Endothelial cell of umbilical vein (primary cell): Measurements from ENCODE around the gene PCDHA7. TPM values are rescaled to one million over a fixed set of nuclear protein-coding genes. Genes with fewer than 3 reads are reported as not detected.

Experiments used
- BruUV-seq: library from RNA; stranded (reverse); fragments of 400-500 nt; replicated peaks from 2 replicates; lab custom pipeline; 2021; lab: Mats Ljungman, UMichigan
- CTCF ChIA-PET: fragments of 300-600, 350-600 bp; sonication (Branson Sonifier 250); formaldehyde crosslinking; loops from one replicate; lab custom pipeline; 2021; ENCODE audit warnings: antibody characterized with exemption, inconsistent platforms; lab: Charles Lee
- POLR2A ChIA-PET: fragments of 300-600, 350-600 bp; sonication (Branson Sonifier 250); formaldehyde crosslinking; loops from one replicate; lab custom pipeline; 2021; ENCODE audit warnings: antibody characterized with exemption, inconsistent platforms; lab: Charles Lee
- DNase-seq: peaks from one replicate; pipeline ENCODE4 v3.0.0-alpha.2; 2011; ENCODE audit warnings: low read depth, low spot score
- FAIRE-seq: peaks from 2 replicates; lab custom pipeline; 2011; peaks lifted over from hg19 to GRCh38; lab: Jason Lieb, UNC
- H2AFZ ChIP-seq: 2 replicates; pipeline ENCODE4 v1.6.0; 2012; ENCODE audit warnings: low read depth, low read length, control low read depth, inconsistent platforms
- H3K27ac ChIP-seq: 2 replicates; pipeline ENCODE4 v1.5.1; 2011; ENCODE audit warnings: low read depth, mild to moderate bottlenecking, control low read depth, low read length, moderate library complexity; ENCODE audit not compliant: insufficient read depth
- H3K27me3 ChIP-seq, 2 experiments: 2 replicates each; pipeline versions ENCODE4 v1.6.0 to v1.6.1; 2011; ENCODE audit warnings: low read length in 2 of 2, mixed read lengths in 1 of 2; ENCODE audit not compliant: control insufficient read depth in 2 of 2, insufficient read depth in 2 of 2
- H3K36me3 ChIP-seq, 2 experiments: 2 replicates in 1 of 2; 3 replicates in 1 of 2; pipeline ENCODE4 v1.5.1; 2011; ENCODE audit warnings: low read length in 2 of 2, mild to moderate bottlenecking in 1 of 2, moderate library complexity in 1 of 2; ENCODE audit not compliant: control insufficient read depth in 2 of 2, insufficient read depth in 2 of 2; ENCODE audit errors: extremely low read depth in 1 of 2
- H3K4me1 ChIP-seq: 3 replicates; pipeline ENCODE4 v1.5.1; 2011; ENCODE audit warnings: mild to moderate bottlenecking, low read length; ENCODE audit not compliant: control insufficient read depth, insufficient read depth; ENCODE audit errors: extremely low read depth
- H3K4me2 ChIP-seq: 2 replicates; pipeline ENCODE4 v1.6.1; 2011; ENCODE audit warnings: low read length, control low read depth, mixed read lengths; ENCODE audit not compliant: insufficient read depth
- H3K4me3 ChIP-seq, 3 experiments: fragments of 200-600 bp in 1 of 3; sonication (generic), shearing (Covaris generic) in 1 of 3; replicated peaks in 1 of 3; 2 replicates each; pipeline ENCODE4 v1.5.1; 2011 to 2016; ENCODE audit warnings: control low read depth in 3 of 3, low read length in 3 of 3, mild to moderate bottlenecking in 2 of 3, inconsistent platforms in 1 of 3, low read depth in 1 of 3, moderate library complexity in 1 of 3; ENCODE audit not compliant: insufficient read depth in 1 of 3
- H3K79me2 ChIP-seq: 2 replicates; pipeline ENCODE4 v1.6.0; 2012; ENCODE audit warnings: low read length, inconsistent platforms; ENCODE audit not compliant: control insufficient read depth, insufficient read depth
- H3K9ac ChIP-seq: replicated peaks from 2 replicates; pipeline ENCODE3; 2011; ENCODE audit warnings: low read length, control low read depth; ENCODE audit not compliant: insufficient read depth; ENCODE audit errors: extremely low read depth
- H3K9me1 ChIP-seq: replicated peaks from 3 replicates; pipeline ENCODE4 v1.6.0; 2011; ENCODE audit warnings: mild to moderate bottlenecking, low read length; ENCODE audit not compliant: control insufficient read depth, insufficient read depth; ENCODE audit errors: extremely low read depth
- H3K9me3 ChIP-seq: replicated peaks from 2 replicates; pipeline ENCODE4 v1.5.1; 2012; ENCODE audit warnings: low read length, inconsistent platforms; ENCODE audit not compliant: control insufficient read depth, insufficient read depth
- H4K20me1 ChIP-seq: replicated peaks from 2 replicates; pipeline ENCODE3; 2011; ENCODE audit warnings: mild to moderate bottlenecking, low read length; ENCODE audit not compliant: control insufficient read depth, insufficient read depth; ENCODE audit errors: extremely low read depth
- CTCF ChIP-seq, 2 donors: IDR thresholded peaks; 1 replicate in 1 of 2; 2 replicates in 1 of 2; pipeline ENCODE4 v1.5.1; 2011; ENCODE audit warnings: low read length in 2 of 2, mild to moderate bottlenecking in 2 of 2, moderate library complexity in 2 of 2, control low read depth in 1 of 2, inconsistent platforms in 1 of 2, low read depth in 1 of 2; ENCODE audit not compliant: insufficient read depth in 1 of 2; ENCODE audit errors: extremely low read depth in 1 of 2
- EZH2 ChIP-seq: IDR thresholded peaks from 2 replicates; pipeline ENCODE4 v1.6.1; 2012; ENCODE audit warnings: borderline replicate concordance, low read depth, mild to moderate bottlenecking, moderate library complexity, low read length, inconsistent platforms; ENCODE audit not compliant: severe bottlenecking
- FOS ChIP-seq: IDR thresholded peaks from 2 replicates; pipeline ENCODE4 v1.6.1; 2011; ENCODE audit warnings: mild to moderate bottlenecking, low read length, moderate library complexity, borderline replicate concordance; ENCODE audit not compliant: insufficient read depth
- GATA2 ChIP-seq: IDR thresholded peaks from 2 replicates; pipeline ENCODE4 v1.7.0; 2011; ENCODE audit warnings: low read depth, mild to moderate bottlenecking, moderate library complexity, mixed read lengths, low read length; ENCODE audit not compliant: insufficient read length, insufficient read depth
- JUN ChIP-seq: IDR thresholded peaks from 2 replicates; pipeline ENCODE4 v1.6.1; 2011; ENCODE audit warnings: borderline replicate concordance, low read depth; ENCODE audit not compliant: insufficient read length, insufficient read depth
- MAX ChIP-seq: IDR thresholded peaks from 2 replicates; pipeline ENCODE4 v1.6.1; 2011; ENCODE audit not compliant: insufficient read depth, insufficient read length
- MYC ChIP-seq: IDR thresholded peaks from one replicate; pipeline ENCODE4 v1.6.1; 2011; ENCODE audit warnings: mild to moderate bottlenecking, low read depth, low read length
- POLR2A ChIP-seq: IDR thresholded peaks from 2 replicates; pipeline ENCODE4 v1.6.1; 2012; ENCODE audit warnings: low read depth, mild to moderate bottlenecking, control low read depth, low read length
- POLR2AphosphoS5 ChIP-seq: IDR thresholded peaks from 2 replicates; pipeline ENCODE4 v1.6.1; 2012; ENCODE audit warnings: low read depth, mild to moderate bottlenecking, control low read depth, low read length, moderate library complexity; ENCODE audit not compliant: insufficient read depth
- dilution Hi-C: fragments of 300-500 bp; cut with MboI; formaldehyde crosslinking; loops from one replicate; pipeline ENCODE4 v1.15.0; 2019; ENCODE audit warnings: low sequenced_read_pairs; ENCODE audit not compliant: extremely low pct_ligation_motif_present
- intact Hi-C: fragments of 100-400 bp; cut with micrococcal nuclease; formaldehyde crosslinking; loops from one replicate; pipeline ENCODE4 v1.10.0; 2022
- polyA plus RNA-seq, 4 experiments: library from polyadenylated mRNA; depleted of rRNA in 3 of 4; stranded (reverse) in 3 of 4; unstranded in 1 of 4; fragments of >200 nt; gene quantifications; 2 replicates each; pipeline versions ENCODE4 v1.2.1 to v1.2.3, GENCODE V29; 2011 to 2012; ENCODE audit warnings: missing spikeins in 1 of 4
- total RNA-seq: library from RNA; stranded (reverse); gene quantifications from 2 replicates; pipeline ENCODE4 v1.2.3, GENCODE V29; 2021

PCDHA7 gene
- total and polyA plus RNA-seq, 2 donors (not counting 3 experiments of a cell fraction or from before 2014, with no cell fraction given): 0.07 TPM; not detected in 1

- Histone ChIP-seq H3K4me1 (no peaks in the 10 kb centered on the region), H3K27ac (no peak overlapping the region), H3K9ac (no peak overlapping the region), H3K36me3 (no peaks in the 10 kb centered on the region), H3K4me2 (no peak overlapping the region), H3K9me3 (no peaks in the 10 kb centered on the region), H3K79me2 (no peaks in the 10 kb centered on the region), H3K27me3 (peaks cover 0 to 5% of the 10 kb centered on the region in 2 experiments), H4K20me1 (no peaks in the 10 kb centered on the region), H2AFZ (no peak overlapping the region), H3K4me3 (no peak overlapping the region), H3K9me1 (no peaks in the 10 kb centered on the region)
- DNase-seq (no peak), FAIRE-seq (no peak)
- TF ChIP-seq EZH2 (no peak), GATA2 (no peak), POLR2A (no peak), MAX (no peak), FOS (no peak), JUN (no peak), MYC (no peak), CTCF (IDR thresholded peaks at IDR 0.05; ENCODE audit: extremely low read depth in 1 of 2, insufficient read depth in 1 of 2, low read depth in 1 of 2, low read length in 2 of 2) (no peak), POLR2AphosphoS5 (no peak)
- dilution Hi-C loops: no loop called here
- BruUV-seq: no TSS peak
- CTCF ChIA-PET: interaction anchor here (2.2 kb wide), 1 partner anchor 156 kb away, joined by 12 read pairs; no protein-coding TSS in a partner anchor
- POLR2A ChIA-PET: no interaction called here
- intact Hi-C loops: loop anchor here (5.0 kb wide), 1 partner anchor 43 kb away; the partner anchor contains the start of gene PCDHAC1
Measured at GRCh38 chr5:140883927-140884697, 50.0 kb downstream of the PCDHA7 start.

Other genes with a start within 250 kb of the PCDHA7 start
- gene CD14, start 201.1 kb upstream of the PCDHA7 start, total RNA-seq: 0.33 TPM in 1 of 2 replicates, not detected in the other
- 3.7 and 5.1 TPM in 2 replicates for gene CD14, start 201.1 kb upstream of the PCDHA7 start, polyA plus RNA-seq
- 14.2 and 23.7 TPM in 2 replicates for gene TMCO6, start 194.8 kb upstream of the PCDHA7 start, total RNA-seq
- 22.0 and 23.2 TPM in 2 replicates for gene TMCO6, start 194.8 kb upstream of the PCDHA7 start, polyA plus RNA-seq
- gene NDUFA2, start 186.6 kb upstream of the PCDHA7 start, total RNA-seq: 56.1 and 63.4 TPM in 2 replicates
- gene NDUFA2, start 186.6 kb upstream of the PCDHA7 start, polyA plus RNA-seq: 130 and 131 TPM in 2 replicates
- 78.9 and 90.4 TPM in 2 replicates for gene IK, start 186.4 kb upstream of the PCDHA7 start, total RNA-seq
- 43.4 and 64.0 TPM in 2 replicates for gene IK, start 186.4 kb upstream of the PCDHA7 start, polyA plus RNA-seq
- 24.0 and 25.3 TPM in 2 replicates for gene WDR55, start 169.4 kb upstream of the PCDHA7 start, total RNA-seq
- 17.5 and 17.8 TPM in 2 replicates for gene WDR55, start 169.4 kb upstream of the PCDHA7 start, polyA plus RNA-seq
- 1.1 TPM in 2 replicates for gene DND1, start 160.7 kb upstream of the PCDHA7 start, total RNA-seq
- gene DND1, start 160.7 kb upstream of the PCDHA7 start, polyA plus RNA-seq: 1.2 and 1.4 TPM in 2 replicates
- 104 and 105 TPM in 2 replicates for gene HARS1, start 142.9 kb upstream of the PCDHA7 start, total RNA-seq
- 56.0 and 65.2 TPM in 2 replicates for gene HARS1, start 142.9 kb upstream of the PCDHA7 start, polyA plus RNA-seq
- 29.6 and 31.7 TPM in 2 replicates for gene HARS2, start 142.8 kb upstream of the PCDHA7 start, total RNA-seq
- gene HARS2, start 142.8 kb upstream of the PCDHA7 start, polyA plus RNA-seq: 19.9 and 23.6 TPM in 2 replicates
- gene ZMAT2, start 133.8 kb upstream of the PCDHA7 start, total RNA-seq: 49.0 and 49.4 TPM in 2 replicates
- gene ZMAT2, start 133.8 kb upstream of the PCDHA7 start, polyA plus RNA-seq: 45.8 and 58.0 TPM in 2 replicates
- gene PCDHA1, start 48.1 kb upstream of the PCDHA7 start, total RNA-seq: not detected in 2 replicates
- gene PCDHA1, start 48.1 kb upstream of the PCDHA7 start, polyA plus RNA-seq: 0.03 and 0.04 TPM in 2 replicates
- gene PCDHA2, start 39.4 kb upstream of the PCDHA7 start, total RNA-seq: not detected in 2 replicates
- gene PCDHA2, start 39.4 kb upstream of the PCDHA7 start, polyA plus RNA-seq: 0.02 TPM in 1 of 2 replicates, not detected in the other
- 0.09 TPM in 1 of 2 replicates, not detected in the other for gene PCDHA3, start 33.2 kb upstream of the PCDHA7 start, total RNA-seq
- 0.07 and 0.08 TPM in 2 replicates for gene PCDHA3, start 33.2 kb upstream of the PCDHA7 start, polyA plus RNA-seq
- gene PCDHA4, start 27.2 kb upstream of the PCDHA7 start, total RNA-seq: 0.04 and 0.14 TPM in 2 replicates
- gene PCDHA4, start 27.2 kb upstream of the PCDHA7 start, polyA plus RNA-seq: 0.14 and 0.26 TPM in 2 replicates
- gene PCDHA5, start 12.7 kb upstream of the PCDHA7 start, total RNA-seq: not detected in 2 replicates
- gene PCDHA5, start 12.7 kb upstream of the PCDHA7 start, polyA plus RNA-seq: not detected in 2 replicates
- gene PCDHA6, start 6.3 kb upstream of the PCDHA7 start, total RNA-seq: 0.18 TPM in 1 of 2 replicates, not detected in the other
- 0.04 and 0.08 TPM in 2 replicates for gene PCDHA6, start 6.3 kb upstream of the PCDHA7 start, polyA plus RNA-seq
- not detected in 2 replicates for gene PCDHA8, start 6.9 kb downstream of the PCDHA7 start, total RNA-seq
- gene PCDHA8, start 6.9 kb downstream of the PCDHA7 start, polyA plus RNA-seq: not detected in 2 replicates
- gene PCDHA9, start 14.1 kb downstream of the PCDHA7 start, total RNA-seq: not detected in 2 replicates
- 0.03 TPM in 1 of 2 replicates, not detected in the other for gene PCDHA9, start 14.1 kb downstream of the PCDHA7 start, polyA plus RNA-seq
- 0.07 and 0.18 TPM in 2 replicates for gene PCDHA10, start 21.6 kb downstream of the PCDHA7 start, total RNA-seq
- 0.11 and 0.13 TPM in 2 replicates for gene PCDHA10, start 21.6 kb downstream of the PCDHA7 start, polyA plus RNA-seq
- gene PCDHA11, start 34.7 kb downstream of the PCDHA7 start, total RNA-seq: 0.12 TPM in 1 of 2 replicates, not detected in the other
- gene PCDHA11, start 34.7 kb downstream of the PCDHA7 start, polyA plus RNA-seq: 0.03 TPM in 1 of 2 replicates, not detected in the other
- not detected in 2 replicates for gene PCDHA12, start 41.0 kb downstream of the PCDHA7 start, total RNA-seq
- 0.03 TPM in 1 of 2 replicates, not detected in the other for gene PCDHA12, start 41.0 kb downstream of the PCDHA7 start, polyA plus RNA-seq
- not detected in 2 replicates for gene PCDHA13, start 47.9 kb downstream of the PCDHA7 start, total RNA-seq
- not detected in 2 replicates for gene PCDHA13, start 47.9 kb downstream of the PCDHA7 start, polyA plus RNA-seq
- gene PCDHAC1, start 92.0 kb downstream of the PCDHA7 start, total RNA-seq: not detected in 2 replicates
- not detected in 2 replicates for gene PCDHAC1, start 92.0 kb downstream of the PCDHA7 start, polyA plus RNA-seq
- 0.90 and 1.00 TPM in 2 replicates for gene PCDHAC2, start 132.2 kb downstream of the PCDHA7 start, total RNA-seq
- 0.97 and 1.2 TPM in 2 replicates for gene PCDHAC2, start 132.2 kb downstream of the PCDHA7 start, polyA plus RNA-seq
- not detected in 2 replicates for gene PCDHB1, start 217.1 kb downstream of the PCDHA7 start, total RNA-seq
- gene PCDHB1, start 217.1 kb downstream of the PCDHA7 start, polyA plus RNA-seq: not detected in 2 replicates